Inferior parietal cortex (tissue), 1 donor: ENCODE data around the gene SMYD1.

Source experiments
- DNase-seq: peaks from one replicate; pipeline ENCODE4 v3.0.0-alpha.2; 2016; ENCODE audit errors: extremely low spot score

The SMYD1 gene

GRCh38 chr2:88122141-88122884, 54.7 kb downstream of the SMYD1 start:
- no peak for DNase-seq

GRCh38 chr2:88123164-88123974, 55.7 kb downstream of the SMYD1 start:
- DNase-seq = no peak

GRCh38 chr2:88123975-88124917, 56.6 kb downstream of the SMYD1 start:
- no peak for DNase-seq

GRCh38 chr2:88125344-88125923, 57.8 kb downstream of the SMYD1 start:
- DNase-seq = no peak

- DNase-seq = no peak
Measured at GRCh38 chr2:88125924-88126771, 58.5 kb downstream of the SMYD1 start.

- DNase-seq = no peak
Measured at GRCh38 chr2:88126772-88127637, 59.4 kb downstream of the SMYD1 start.

- no peak for DNase-seq
Measured at GRCh38 chr2:88127638-88127887, 59.9 kb downstream of the SMYD1 start.

- no peak for DNase-seq
Measured at GRCh38 chr2:88127888-88128653, 60.4 kb downstream of the SMYD1 start, which contains the start of gene FABP1. FABP1 (minus strand) TSS chr2:88128062; CDS start chr2:88128017, 45 bp downstream.

GRCh38 chr2:88128654-88129312, 61.2 kb downstream of the SMYD1 start:
- DNase-seq = no peak

GRCh38 chr2:88129313-88129959, 61.8 kb downstream of the SMYD1 start:
- no peak for DNase-seq

- no peak for DNase-seq
Measured at GRCh38 chr2:88131201-88131998, 63.8 kb downstream of the SMYD1 start.

- no peak for DNase-seq
Measured at GRCh38 chr2:88131999-88132368, 64.4 kb downstream of the SMYD1 start.

GRCh38 chr2:88133875-88134274, 66.2 kb downstream of the SMYD1 start:
- no peak for DNase-seq

GRCh38 chr2:88136817-88137216, 69.2 kb downstream of the SMYD1 start:
- peak; percentile 61 for DNase-seq

GRCh38 chr2:88137833-88138232, 70.2 kb downstream of the SMYD1 start:
- DNase-seq = no peak

- no peak for DNase-seq
Measured at GRCh38 chr2:88139203-88139702, 71.6 kb downstream of the SMYD1 start.

- DNase-seq = no peak
Measured at GRCh38 chr2:88139804-88140203, 72.2 kb downstream of the SMYD1 start.
